K562 (cell line): ENCODE measurements around the gene COPB2. TPM values are rescaled to one million over a fixed set of nuclear protein-coding genes. Genes with fewer than 3 reads are reported as not detected.

Experiments
- ATAC-seq: fragments of 200-7000 bp; cut with Tn5 transposase; 3 replicates; pipeline ENCODE4 v1.9.1; 2020; ENCODE audit warnings: moderate library complexity
- BruUV-seq: library from RNA; stranded (reverse); fragments of 400-500 nt; replicated peaks from 2 replicates; lab custom pipeline; 2021; lab: Mats Ljungman, UMichigan
- CTCF ChIA-PET: fragments of 300-600 bp; formaldehyde crosslinking; extraction: SDS; loops from one replicate; lab custom pipeline; 2021; ENCODE audit warnings: low intra/inter-chr PET ratio; lab: Yijun Ruan, JAX
- POLR2A ChIA-PET: fragments of 300-600, 350-650 bp; sonication (Branson Sonifier 250); formaldehyde crosslinking; extraction: SDS; loops from one replicate; lab custom pipeline; 2021; ENCODE audit warnings: antibody characterized with exemption, inconsistent platforms; lab: Yijun Ruan, JAX
- DNase-seq, 4 experiments: peaks; one replicate each; pipeline versions ENCODE4 v3.0.0 to v3.0.0-alpha.2; 2011 to 2018; ENCODE audit warnings: low spot score in 3 of 4, mixed read lengths in 3 of 4; ENCODE audit errors: extremely low read depth in 1 of 4
- FAIRE-seq: peaks from 2 replicates; lab custom pipeline; 2011; peaks lifted over from hg19 to GRCh38; lab: Jason Lieb, UNC
- H2AFZ ChIP-seq: 2 replicates; pipeline ENCODE4 v1.6.0; 2011; ENCODE audit warnings: low read depth, low read length, control low read depth, inconsistent platforms
- H3K27ac ChIP-seq: fragments of 200-600 bp; 3 replicates; pipeline ENCODE4 v1.8.0; 2011; ENCODE audit warnings: low read depth, mild to moderate bottlenecking, control low read depth, inconsistent platforms, low read length, moderate library complexity, mixed read lengths; ENCODE audit errors: extremely low read depth
- H3K27me3 ChIP-seq, 2 experiments: fragments of 300-600 bp in 1 of 2; 2 replicates in 1 of 2; 3 replicates in 1 of 2; pipeline versions ENCODE4 v1.6.0 to v1.8.0; 2011; ENCODE audit warnings: inconsistent platforms in 2 of 2, low read length in 2 of 2, mild to moderate bottlenecking in 1 of 2, mixed read lengths in 1 of 2, moderate library complexity in 1 of 2; ENCODE audit not compliant: control insufficient read depth in 2 of 2, insufficient read depth in 2 of 2
- H3K36me3 ChIP-seq: fragments of 300-600 bp; 3 replicates; pipeline ENCODE4 v1.8.0; 2011; ENCODE audit warnings: mild to moderate bottlenecking, low read length, inconsistent platforms; ENCODE audit not compliant: control insufficient read depth, insufficient read depth
- H3K4me1 ChIP-seq, 2 experiments: fragments of 200-600 bp in 1 of 2; replicated peaks in 1 of 2; 2 replicates in 1 of 2; 3 replicates in 1 of 2; pipeline versions ENCODE4 v1.5.1 to v1.8.0; 2011; ENCODE audit warnings: inconsistent platforms in 2 of 2, low read length in 2 of 2, mild to moderate bottlenecking in 1 of 2, mixed read lengths in 1 of 2, moderate library complexity in 1 of 2; ENCODE audit not compliant: control insufficient read depth in 2 of 2, insufficient read depth in 2 of 2
- H3K4me2 ChIP-seq: 2 replicates; pipeline ENCODE4 v1.6.1; 2011; ENCODE audit warnings: low read length, control low read depth, inconsistent platforms, mixed read lengths; ENCODE audit not compliant: insufficient read depth
- H3K4me3 ChIP-seq: fragments of 200-600 bp; sonication (generic), shearing (Covaris generic); 2 replicates; pipeline ENCODE4 v1.5.1; 2016; ENCODE audit warnings: control low read depth, inconsistent platforms
- H3K79me2 ChIP-seq: fragments of 200-600 bp; 3 replicates; pipeline ENCODE4 v1.8.0; 2011; ENCODE audit warnings: low read length, inconsistent platforms; ENCODE audit not compliant: control insufficient read depth, insufficient read depth
- H3K9ac ChIP-seq, 2 experiments: 2 replicates each; pipeline versions ENCODE4 v1.6.0 to v1.6.1; 2011; ENCODE audit warnings: low read depth in 2 of 2, low read length in 2 of 2, control low read depth in 1 of 2, inconsistent platforms in 1 of 2, mild to moderate bottlenecking in 1 of 2, mixed read lengths in 1 of 2; ENCODE audit not compliant: insufficient read depth in 1 of 2
- H3K9me1 ChIP-seq: one replicate; pipeline ENCODE4 v1.6.0; 2011; ENCODE audit warnings: inconsistent platforms, mild to moderate bottlenecking, low read length, moderate library complexity; ENCODE audit not compliant: control insufficient read depth, insufficient read depth
- H3K9me3 ChIP-seq: replicated peaks from 2 replicates; pipeline ENCODE4 v1.5.1; 2011; ENCODE audit warnings: low read depth, low read length, inconsistent platforms; ENCODE audit not compliant: control insufficient read depth, insufficient read depth
- H4K20me1 ChIP-seq: replicated peaks from 2 replicates; pipeline ENCODE4 v1.6.1; 2011; ENCODE audit warnings: low read length, inconsistent platforms, mixed read lengths; ENCODE audit not compliant: control insufficient read depth, insufficient read depth
- NFIC ChIP-seq: fragments of 450-650 bp; IDR thresholded peaks from 2 replicates; pipeline ENCODE4 v1.6.1; 2017; ENCODE audit warnings: mild to moderate bottlenecking, inconsistent platforms
- NFIX ChIP-seq: fragments of 250-450 bp; sonication (Bioruptor Pico); IDR thresholded peaks from 2 replicates; pipeline ENCODE4 v1.4.0; 2020; ENCODE audit warnings: low read depth, mild to moderate bottlenecking, moderate library complexity
- POLR2AphosphoS5 ChIP-seq: IDR thresholded peaks from 2 replicates; pipeline ENCODE4 v1.6.1; 2011; ENCODE audit warnings: mild to moderate bottlenecking, low read depth, low read length, moderate library complexity; ENCODE audit not compliant: control insufficient read depth, insufficient read depth
- RAD21 ChIP-seq, 2 experiments: fragments of 250-450 bp in 1 of 2; fragments of 450-650 bp in 1 of 2; sonication (Bioruptor Pico) in 1 of 2; formaldehyde crosslinking in 1 of 2; IDR thresholded peaks in 1 of 2; conservative IDR thresholded peaks in 1 of 2; 2 replicates each; pipeline versions ENCODE4 v1.4.0 to v1.8.0; 2020 to 2022; ENCODE audit warnings: mild to moderate bottlenecking in 2 of 2, moderate library complexity in 1 of 2
- RBM15 ChIP-seq: fragments of 200-400 bp; formaldehyde crosslinking; IDR thresholded peaks from 2 replicates; pipeline ENCODE4 v1.6.1; 2018; ENCODE audit warnings: mild to moderate bottlenecking, low read length, moderate library complexity; ENCODE audit not compliant: insufficient read depth
- SUPT5H ChIP-seq: fragments of 450-650 bp; IDR thresholded peaks from 2 replicates; pipeline ENCODE4 v1.6.1; 2016
- TRIM28 ChIP-seq: fragments of 450-650 bp; IDR thresholded peaks from 2 replicates; pipeline ENCODE4 v1.6.1; 2017
- U2AF2 ChIP-seq: fragments of 200-400 bp; formaldehyde crosslinking; optimal IDR thresholded peaks from 2 replicates; pipeline ENCODE3; 2017; ENCODE audit warnings: low read depth, mild to moderate bottlenecking, low read length
- ZNF263 ChIP-seq: sonication (generic); formaldehyde crosslinking; IDR thresholded peaks from 2 replicates; pipeline ENCODE4 v1.8.0; 2022; ENCODE audit warnings: mild to moderate bottlenecking, missing genetic modification reagents, borderline replicate concordance
- WGBS: fragments of 100-300 bp; shearing (Covaris generic); methylation state at CpG from one replicate; pipeline ENCODE4 v1.1.6; 2016; ENCODE audit warnings: low coverage, mixed read lengths; ENCODE audit not compliant: insufficient coverage; ENCODE audit errors: missing lambda C conversion rate; 5-methylcytosine and 5-hydroxymethylcytosine counted together
- in situ Hi-C: fragments of 300-500 bp; cut with MboI; formaldehyde crosslinking; loops from 4 replicates; pipeline ENCODE4 v1.15.0; 2018; ENCODE audit warnings: inconsistent platforms, mixed read lengths
- intact Hi-C: fragments of 100-400 bp; cut with micrococcal nuclease; formaldehyde crosslinking; loops from 2 replicates; pipeline ENCODE4 v1.14.2; 2022
- polyA plus RNA-seq, 8 experiments: library from polyadenylated mRNA; depleted of rRNA in 4 of 8; stranded (reverse) in 5 of 8; unstranded in 3 of 8; fragments of >200 nt; fragmentation: Nextera tagmentation in 2 of 8; fragmentation: Illumina TruSeq in 1 of 8; extraction: Ambion mirVana in 2 of 8; extraction: Trizol in 1 of 8; gene quantifications; 2 replicates each; pipeline versions ENCODE4 v1.2.1 to v1.2.3, GENCODE V29; 2011 to 2014; ENCODE audit warnings: inconsistent platforms in 1 of 8, missing spikeins in 1 of 8
- total RNA-seq, 7 experiments: library from RNA; depleted of rRNA in 6 of 7; stranded (reverse); fragments of >200 nt in 6 of 7; fragmentation: Illumina TruSeq in 2 of 7; extraction: Trizol in 2 of 7; gene quantifications; 2 replicates each; pipeline versions ENCODE4 v1.2.1 to v1.2.3, GENCODE V29; 2011 to 2021; ENCODE audit warnings: low replicate concordance in 1 of 7

COPB2 gene
- total and polyA plus RNA-seq, 9 of the 15 experiments (the other 6 are each of a cell fraction or from before 2014, with no cell fraction given), result 64.3 to 189 (median 130) TPM

GRCh38 chr3:139378587-139379241 lies 10.7 kb downstream of the COPB2 start:
- 91% methylated on average over 3 of the region's 3 CpGs for WGBS
- Histone ChIP-seq H3K36me3 (peaks cover 88% of the 10 kb centered on the region), H3K79me2 (peaks cover 39% of the 10 kb centered on the region), H4K20me1 (0 out of 2 replicates have a peak, but pooled peaks cover 3% of the 10 kb centered on the region), H3K4me1 (no peaks in the 10 kb centered on the region; a peak in 2 of 5 replicates), H2AFZ (no peak overlapping the region), H3K4me3 (no peak overlapping the region), H3K4me2 (no peak overlapping the region), H3K9ac (no peak overlapping the region), H3K9me1 (no peaks in the 10 kb centered on the region), H3K27me3 (no peaks in the 10 kb centered on the region), H3K9me3 (no peaks in the 10 kb centered on the region), H3K27ac (no peak overlapping the region)
- ATAC-seq (no peak), DNase-seq (peak in 1 of 4 experiments; percentile 26), FAIRE-seq (no peak)
- in situ Hi-C loops (no loop called here), intact Hi-C loops (no loop called here)
- ChIA-PET POLR2A (interaction anchor here (0.6 to 1.5 kb wide), 3 partner anchors 12 to 354 kb away, joined by 3 read pairs; no protein-coding TSS in a partner anchor), CTCF (no interaction called here)
- TF ChIP-seq NFIC (peak; percentile 89), ZNF263 (CRISPR knock-in tag) (no peak), TRIM28 (no peak), NFIX (CRISPR knock-in tag) (peak; percentile 53; the same call in 1 of the 2 replicates), SUPT5H (no peak), U2AF2 (no peak), POLR2AphosphoS5 (no peak), RAD21 (CRISPR knock-in tag; conservative IDR thresholded peaks at IDR 0.05 in 1 of 2, IDR thresholded peaks at IDR 0.05 in 1 of 2) (no peak), RBM15 (no peak)
- no TSS peak for BruUV-seq
